Amniotic stem cell (primary cell): Measurements from ENCODE around the gene OR8H3.
"Not testable (repeated sequence)": the region's sequence is repeated elsewhere in the genome, so short reads cannot be mapped to it uniquely, and the experiment has no call there.

ENCODE experiments used
- DNase-seq: peaks from one replicate; lab custom pipeline; 2025; lab: John Stamatoyannopoulos, UW

Gene OR8H3, protein sequence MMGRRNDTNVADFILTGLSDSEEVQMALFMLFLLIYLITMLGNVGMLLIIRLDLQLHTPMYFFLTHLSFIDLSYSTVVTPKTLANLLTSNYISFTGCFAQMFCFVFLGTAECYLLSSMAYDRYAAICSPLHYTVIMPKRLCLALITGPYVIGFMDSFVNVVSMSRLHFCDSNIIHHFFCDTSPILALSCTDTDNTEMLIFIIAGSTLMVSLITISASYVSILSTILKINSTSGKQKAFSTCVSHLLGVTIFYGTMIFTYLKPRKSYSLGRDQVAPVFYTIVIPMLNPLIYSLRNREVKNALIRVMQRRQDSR

DNA sequence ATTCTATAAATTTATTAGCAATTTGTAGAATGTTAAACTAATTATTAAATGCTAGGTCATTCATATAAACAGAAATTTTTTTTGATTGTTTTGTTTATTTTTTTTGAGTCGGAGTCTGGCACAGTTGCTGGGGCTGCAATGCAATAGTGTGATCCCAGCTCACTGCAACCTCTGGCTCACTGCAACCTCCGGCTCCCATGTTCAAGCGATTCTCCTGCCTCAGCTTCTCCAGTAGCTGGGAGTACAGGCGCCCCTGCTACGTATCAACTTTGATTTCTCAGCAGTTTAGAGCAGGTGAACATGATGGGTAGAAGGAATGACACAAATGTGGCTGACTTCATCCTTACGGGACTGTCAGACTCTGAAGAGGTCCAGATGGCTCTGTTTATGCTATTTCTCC, at the start of gene OR8H3:
TSS of gene OR8H3 (plus strand) at position 301 of the 400 bp plus-strand sequence. CDS start at position 301, 0 bp downstream.
- DNase-seq = no peak

DNA sequence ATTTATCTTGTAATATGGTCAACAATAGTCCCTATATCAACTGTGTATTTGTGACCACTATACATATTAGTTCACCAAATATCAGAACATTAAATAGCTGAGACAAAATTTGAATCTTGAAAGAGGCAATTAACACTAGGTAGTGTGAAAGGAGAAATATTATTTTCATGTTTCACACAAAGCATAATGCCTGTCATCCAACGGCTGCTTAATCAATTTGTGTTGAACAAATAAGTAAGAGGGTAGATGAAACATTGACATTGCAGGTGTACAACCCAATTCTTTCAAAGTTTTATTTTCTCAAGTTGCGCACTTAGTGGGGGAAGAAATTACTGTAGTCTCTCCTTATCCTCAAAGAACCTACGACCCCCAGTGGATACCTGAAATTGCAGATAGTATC, 32.5 kb upstream of the OR8H3 start:
- DNase-seq = no peak

DNA sequence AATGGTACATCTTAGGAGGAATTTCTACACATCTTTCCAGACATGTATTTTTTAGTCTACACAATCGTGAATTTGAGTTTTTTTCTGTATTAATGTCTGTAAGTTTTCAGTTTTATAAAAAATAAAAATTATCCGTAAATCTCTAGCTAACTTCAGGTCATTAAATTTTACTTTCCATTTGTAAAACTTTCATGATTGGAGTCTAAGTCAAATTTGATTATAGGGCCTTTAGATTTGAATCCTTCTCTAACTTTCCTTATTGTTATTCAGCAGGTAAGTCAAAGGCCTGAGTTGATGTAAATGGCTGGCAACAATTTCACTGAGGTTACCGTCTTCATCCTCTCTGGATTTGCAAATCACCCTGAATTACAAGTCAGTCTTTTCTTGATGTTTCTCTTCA, 29.2 kb upstream of the OR8H3 start, which contains the start of gene OR8I2:
TSS of gene OR8I2 (plus strand) at position 301 of the 400 bp plus-strand sequence. CDS start at position 301, 0 bp downstream.
- no peak for DNase-seq

DNA sequence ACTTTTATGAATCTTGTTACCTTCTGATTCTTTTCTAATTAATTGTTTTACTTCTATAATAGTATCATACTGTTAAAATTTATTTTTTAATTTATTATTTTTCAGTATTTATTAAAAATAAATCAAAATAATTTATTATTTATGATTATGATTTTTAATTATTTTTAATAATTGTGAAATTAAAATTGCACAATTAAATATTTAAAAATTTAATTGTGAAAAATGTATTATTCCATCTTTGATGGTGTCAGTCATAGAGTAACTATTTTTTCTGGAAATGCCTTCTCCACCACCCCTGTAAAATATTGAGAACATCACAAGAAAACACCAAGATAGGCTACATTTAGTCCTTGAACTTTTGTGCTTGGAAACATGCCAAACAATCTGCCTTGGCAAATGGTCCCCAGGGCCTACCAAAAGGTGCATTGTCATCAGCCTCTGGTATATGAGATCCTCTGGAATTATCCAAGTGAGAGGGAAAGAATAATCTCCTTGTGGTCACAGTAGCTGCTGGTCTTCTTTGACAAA, 18.9 kb upstream of the OR8H3 start, which contains the start of gene OR8H2:
TSS of gene OR8H2 (plus strand) at position 478 of the 528 bp plus-strand sequence. CDS start 1,356 bp downstream, outside the sequence.
- DNase-seq = no peak

DNA sequence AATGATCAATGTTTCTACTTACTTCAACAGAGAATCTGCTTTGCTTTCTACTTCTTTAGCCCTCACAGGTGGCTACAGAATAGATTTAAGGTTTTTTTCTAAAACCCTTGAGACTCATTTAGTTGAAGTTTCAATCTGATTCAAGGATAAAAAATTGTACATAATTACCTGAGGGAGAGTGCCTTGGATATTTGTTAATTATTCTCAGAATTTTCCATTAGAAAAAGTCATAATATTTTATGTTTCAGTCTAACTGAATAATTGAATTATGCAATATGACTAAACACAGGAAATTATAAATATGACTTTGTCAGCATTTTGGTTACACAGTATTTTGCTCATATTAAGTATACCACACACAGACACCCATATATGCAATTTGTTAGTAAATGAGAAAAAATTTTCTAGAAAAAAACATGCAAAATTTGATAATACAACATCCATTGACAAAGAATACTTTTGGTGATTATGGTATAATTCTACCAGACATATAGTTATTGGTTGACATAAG, 18.0 kb downstream of the OR8H3 start, which contains the start of gene OR8J3:
TSS of gene OR8J3 (minus strand) at position 51 of the 511 bp plus-strand sequence. CDS start 2,483 bp downstream, outside the sequence.
- no peak for DNase-seq

DNA sequence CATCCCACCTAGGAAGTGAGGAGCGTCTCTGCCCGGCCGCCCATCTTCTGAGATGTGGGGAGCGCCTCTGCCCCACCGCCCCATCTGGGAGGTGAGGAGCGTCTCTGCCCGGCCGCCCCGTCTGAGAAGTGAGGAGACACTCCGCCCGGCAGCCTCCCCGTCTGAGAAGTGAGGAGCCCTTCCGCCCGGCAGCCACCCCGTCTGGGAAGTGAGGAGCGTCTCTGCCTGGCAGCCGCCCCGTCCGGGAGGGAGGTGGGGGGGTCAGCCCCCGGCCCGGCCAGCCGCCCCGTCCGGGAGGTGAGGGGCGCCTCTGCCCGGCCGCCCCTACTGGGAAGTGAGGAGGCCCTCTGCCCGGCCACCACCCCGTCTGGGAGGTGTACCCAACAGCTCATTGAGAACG, 21.5 kb downstream of the OR8H3 start:
- not testable (repeated sequence) for DNase-seq

DNA sequence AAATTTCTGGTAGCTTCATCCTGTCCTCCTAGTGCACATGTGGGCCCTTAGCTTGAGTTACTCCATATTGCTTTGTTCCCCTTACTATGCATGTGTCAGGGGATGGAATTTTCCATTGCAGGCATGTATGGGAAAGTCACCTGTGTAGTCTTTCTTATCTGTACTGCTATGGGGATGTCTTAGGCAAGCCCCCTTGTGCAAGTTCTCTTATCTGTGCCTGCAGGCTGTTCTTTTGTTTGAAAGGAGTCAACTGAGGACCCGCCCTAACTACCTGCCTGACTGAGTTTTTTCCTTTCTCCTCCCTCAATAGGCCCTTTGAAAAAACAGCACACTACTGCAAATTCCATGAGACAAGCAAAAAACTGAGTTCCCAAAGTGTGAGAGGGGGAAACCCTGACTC, 29.2 kb downstream of the OR8H3 start:
- no peak for DNase-seq

DNA sequence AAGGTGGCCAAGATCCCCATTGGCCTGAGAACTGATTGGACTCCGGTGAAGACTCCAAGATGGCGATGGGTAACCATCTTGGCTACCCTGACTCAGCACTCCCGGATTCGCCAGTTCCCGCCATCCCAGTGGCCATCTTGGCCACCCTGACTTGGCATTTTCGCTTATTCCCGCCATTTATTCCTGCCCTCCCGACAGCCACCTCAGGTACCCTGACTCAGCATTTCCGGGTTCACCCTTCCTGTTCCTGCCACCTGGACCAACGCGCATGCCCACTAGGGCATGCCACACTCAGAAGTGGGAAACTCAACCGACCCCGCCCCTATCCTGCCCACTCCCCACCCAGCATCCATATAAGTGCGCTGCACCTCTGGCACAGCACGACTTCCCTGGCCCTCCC, 30.2 kb downstream of the OR8H3 start:
- DNase-seq = no peak

DNA sequence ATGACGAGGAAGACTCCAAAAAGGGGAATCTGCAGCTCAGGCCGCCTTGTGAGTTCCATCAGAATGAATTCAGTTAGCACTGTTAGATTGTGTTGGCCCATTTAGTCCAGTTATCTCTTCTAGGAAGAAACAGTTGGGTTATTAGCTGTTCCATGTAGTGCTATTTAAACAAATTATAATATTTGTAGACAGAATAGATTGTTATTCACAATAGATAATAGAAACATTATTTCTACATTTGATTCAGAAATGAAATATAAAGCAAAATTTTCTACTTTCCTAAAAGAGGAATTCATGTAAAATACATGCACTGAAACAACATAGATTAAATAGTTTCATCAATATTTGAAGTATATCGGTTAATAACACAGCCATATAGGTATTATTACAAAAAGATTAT, 38.0 kb downstream of the OR8H3 start, which contains the start of gene OR8K5:
TSS of gene OR8K5 (minus strand) at position 101 of the 400 bp plus-strand sequence. CDS start at position 101, 0 bp downstream.
- no peak for DNase-seq

DNA sequence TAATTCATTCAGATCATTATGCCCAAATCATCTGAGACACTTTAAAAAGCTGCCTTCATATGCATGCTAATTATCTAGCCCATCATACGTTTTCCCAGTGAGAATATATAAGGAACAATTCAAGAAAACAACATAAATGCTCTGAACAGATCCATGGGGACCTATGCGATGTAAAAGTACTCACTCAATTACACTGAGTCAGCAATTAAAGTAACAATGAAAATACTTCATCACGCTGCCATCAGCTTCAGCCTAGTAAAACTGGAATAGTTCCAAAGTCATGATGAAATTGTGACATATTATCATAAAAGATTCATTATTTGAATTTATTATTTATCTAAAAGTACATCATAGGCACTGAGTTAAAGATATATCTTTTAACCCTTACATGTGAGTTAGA, 41.6 kb downstream of the OR8H3 start:
- DNase-seq = no peak

DNA sequence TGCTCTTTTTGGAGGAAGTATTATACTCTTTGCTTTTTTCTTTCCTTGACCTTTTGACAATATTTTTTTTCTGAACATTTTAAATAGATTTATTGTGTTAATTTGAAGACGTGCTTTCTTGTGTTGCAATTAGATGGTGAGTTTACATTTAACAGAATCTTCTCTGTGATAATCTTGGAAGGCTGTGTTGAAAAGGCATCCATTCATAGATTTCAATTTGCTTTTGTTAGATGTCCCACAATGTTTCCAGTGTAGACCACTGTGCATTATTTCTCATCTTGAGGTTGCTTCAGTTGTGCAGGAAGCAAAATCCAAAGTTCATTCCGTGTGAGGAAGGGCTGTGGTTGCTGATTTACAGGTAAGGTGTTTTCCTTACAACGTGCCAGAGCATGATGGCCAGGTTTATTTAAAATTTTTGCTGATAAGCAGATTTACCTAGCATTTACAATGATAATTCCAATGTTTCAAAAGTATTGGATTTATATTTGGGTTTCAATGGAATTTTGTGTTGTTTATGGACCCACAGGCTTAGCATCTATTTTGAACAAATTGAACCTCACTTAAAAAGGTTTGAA, 50.2 kb downstream of the OR8H3 start:
- no peak for DNase-seq
